Measurements from ENCODE around the gene JAK3.
"Not testable (repeated sequence)": the region's sequence is repeated elsewhere in the genome, so short reads cannot be mapped to it uniquely, and the experiment has no call there.

JAK3 gene

GRCh38 chr19:17847538-17848366 lies at the start of gene JAK3:
Gene JAK3, minus strand, starts transcription at chr19:17847982. Its CDS starts 3,565 bp downstream, at chr19:17844417.
- DNase-seq: no peak

DNA sequence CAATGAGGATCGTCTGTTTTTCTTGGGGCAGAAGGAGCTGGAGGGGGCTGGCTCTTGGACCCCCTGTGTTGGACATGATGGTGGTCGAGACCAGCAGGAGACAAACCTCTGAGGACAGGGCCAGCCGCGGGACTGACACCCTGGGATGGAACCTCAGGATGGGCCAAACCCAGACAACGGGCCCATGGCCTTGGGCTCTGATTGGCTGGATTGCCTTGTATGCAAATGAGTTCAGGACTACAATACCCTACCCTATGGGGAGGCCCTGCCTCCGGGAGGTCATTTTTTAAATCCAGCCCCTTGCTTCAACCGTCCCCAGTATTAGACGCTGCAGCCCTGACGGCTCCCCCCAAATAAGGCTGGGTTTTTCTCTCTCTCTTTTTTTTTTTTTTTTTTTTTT lies 46.0 kb upstream of the JAK3 start:
- no peak for DNase-seq

DNA sequence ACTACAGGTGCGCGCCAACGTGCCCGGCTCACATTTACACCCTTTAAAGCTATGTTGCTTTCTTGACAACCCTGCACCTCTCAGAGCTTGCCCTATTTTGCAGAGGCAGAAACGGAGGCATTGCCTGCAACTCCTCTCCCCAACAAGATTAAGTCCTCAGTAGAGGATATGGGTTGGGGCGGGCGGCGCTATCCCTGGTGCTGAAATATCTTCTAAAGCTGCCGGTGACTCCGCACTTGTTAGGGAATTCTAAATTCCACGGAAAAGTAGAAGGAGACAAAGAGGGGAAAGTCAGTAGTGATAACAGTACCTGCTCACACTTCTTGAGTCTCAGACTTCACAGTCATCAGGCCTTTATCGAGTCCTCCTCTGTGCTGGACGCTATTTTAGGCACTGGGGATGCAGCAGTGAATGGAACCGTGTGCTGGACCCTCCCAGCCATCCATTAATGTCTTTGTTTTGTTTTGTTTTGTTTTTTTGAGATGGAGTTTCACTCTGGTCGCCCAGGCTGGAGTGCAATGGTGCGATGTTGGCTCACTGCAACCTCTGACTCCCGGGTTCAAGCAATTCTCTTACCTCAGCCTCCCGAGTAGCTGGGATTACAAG lies 41.9 kb upstream of the JAK3 start:
- no peak for DNase-seq

DNA sequence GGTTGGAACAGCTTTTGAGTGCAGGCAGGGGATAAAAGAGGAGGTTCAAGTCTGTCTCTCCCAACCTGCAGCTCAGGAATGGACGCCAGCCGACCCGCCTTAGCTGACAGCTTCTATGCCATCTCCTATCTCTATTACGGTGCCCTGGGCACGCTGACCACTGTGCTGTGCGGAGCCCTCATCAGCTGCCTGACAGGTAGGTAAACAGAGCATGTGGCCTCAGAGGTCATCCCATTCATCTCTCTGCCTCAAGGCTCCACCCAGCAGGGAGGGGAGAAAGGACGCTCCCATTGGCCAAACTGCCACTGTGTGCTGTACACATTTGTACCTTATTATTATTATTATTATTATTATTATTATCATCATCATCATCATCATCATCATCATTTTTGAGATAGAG lies 40.5 kb upstream of the JAK3 start:
- DNase-seq: no peak

DNA sequence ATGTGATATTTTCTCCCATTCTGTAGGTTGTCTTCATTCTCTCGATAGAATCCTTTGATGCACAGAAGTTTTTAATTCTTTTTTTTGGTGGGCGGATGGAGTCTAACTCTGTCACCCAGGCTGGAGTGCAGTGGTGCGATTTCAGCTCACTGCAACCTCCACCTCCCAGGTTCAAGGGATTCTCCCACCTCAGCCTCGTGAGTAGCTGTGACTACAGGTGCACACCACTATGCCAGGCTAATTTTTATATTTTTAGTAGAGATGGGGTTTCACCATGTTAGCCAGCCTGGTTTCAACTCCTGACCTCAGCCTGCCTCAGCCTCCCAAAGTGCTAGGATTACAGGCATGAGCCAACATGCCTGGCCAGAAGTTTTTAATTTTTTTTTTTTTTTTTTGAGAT lies 39.4 kb upstream of the JAK3 start:
- DNase-seq: not testable (repeated sequence)

GRCh38 chr19:17886515-17886914 lies 38.7 kb upstream of the JAK3 start:
- no peak for DNase-seq

- DNase-seq: no peak
Observed at GRCh38 chr19:17883627-17884410, 36.0 kb upstream of the JAK3 start.

- DNase-seq: no peak
Observed at GRCh38 chr19:17881701-17882100, 33.9 kb upstream of the JAK3 start.

DNA sequence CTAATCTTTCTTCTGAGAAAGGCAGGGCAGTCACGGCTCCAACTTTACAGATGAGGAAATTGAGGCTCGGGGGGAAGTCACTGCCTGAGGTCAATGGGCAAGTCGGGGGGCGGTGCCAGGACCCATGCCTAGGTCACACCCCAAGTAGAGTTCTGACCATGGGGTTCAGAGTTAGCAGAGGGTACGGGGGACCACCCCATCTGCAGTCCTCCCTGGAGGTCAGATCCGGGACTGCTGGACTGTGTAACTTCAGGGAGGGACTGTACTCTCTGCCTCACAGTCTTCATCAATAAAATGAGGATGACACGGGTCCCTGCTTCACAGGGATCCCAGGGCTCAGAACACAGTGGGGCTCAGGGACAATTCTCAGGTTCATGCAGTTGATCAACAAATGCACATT lies 31.7 kb upstream of the JAK3 start:
- no peak for DNase-seq

DNA sequence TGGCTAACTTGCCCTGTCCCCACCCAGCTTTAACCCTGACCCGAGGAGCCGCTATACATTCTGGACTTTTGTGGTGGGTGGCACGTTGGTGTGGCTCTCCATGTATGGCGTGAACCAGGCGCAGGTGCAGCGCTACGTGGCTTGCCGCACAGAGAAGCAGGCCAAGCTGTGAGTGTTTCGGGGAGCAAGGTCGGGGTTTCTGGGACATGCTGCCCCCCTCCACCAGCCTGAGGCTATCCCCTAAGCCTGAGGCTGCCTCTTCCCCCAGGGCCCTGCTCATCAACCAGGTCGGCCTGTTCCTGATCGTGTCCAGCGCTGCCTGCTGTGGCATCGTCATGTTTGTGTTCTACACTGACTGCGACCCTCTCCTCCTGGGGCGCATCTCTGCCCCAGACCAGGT lies 29.9 kb upstream of the JAK3 start:
- no peak for DNase-seq

DNA sequence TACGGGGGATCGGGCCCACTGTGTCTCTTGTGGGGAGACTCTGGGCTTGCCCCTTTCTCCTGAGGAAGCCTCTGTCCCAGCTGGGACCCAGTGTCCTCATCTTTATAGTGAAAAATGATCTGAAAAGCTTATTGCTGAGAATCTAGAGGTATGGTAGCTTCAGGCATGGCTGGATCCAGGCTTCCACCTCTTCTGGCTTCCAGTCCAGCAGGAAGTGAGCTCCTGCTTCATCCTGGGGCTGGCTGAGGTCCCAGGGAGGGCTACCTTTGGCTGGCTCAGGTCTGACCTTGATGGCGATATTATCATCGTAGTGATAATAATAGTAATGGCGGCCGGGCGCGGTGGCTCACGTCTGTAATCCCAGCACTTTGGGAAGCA lies 27.0 kb upstream of the JAK3 start:
- DNase-seq: no peak

DNA sequence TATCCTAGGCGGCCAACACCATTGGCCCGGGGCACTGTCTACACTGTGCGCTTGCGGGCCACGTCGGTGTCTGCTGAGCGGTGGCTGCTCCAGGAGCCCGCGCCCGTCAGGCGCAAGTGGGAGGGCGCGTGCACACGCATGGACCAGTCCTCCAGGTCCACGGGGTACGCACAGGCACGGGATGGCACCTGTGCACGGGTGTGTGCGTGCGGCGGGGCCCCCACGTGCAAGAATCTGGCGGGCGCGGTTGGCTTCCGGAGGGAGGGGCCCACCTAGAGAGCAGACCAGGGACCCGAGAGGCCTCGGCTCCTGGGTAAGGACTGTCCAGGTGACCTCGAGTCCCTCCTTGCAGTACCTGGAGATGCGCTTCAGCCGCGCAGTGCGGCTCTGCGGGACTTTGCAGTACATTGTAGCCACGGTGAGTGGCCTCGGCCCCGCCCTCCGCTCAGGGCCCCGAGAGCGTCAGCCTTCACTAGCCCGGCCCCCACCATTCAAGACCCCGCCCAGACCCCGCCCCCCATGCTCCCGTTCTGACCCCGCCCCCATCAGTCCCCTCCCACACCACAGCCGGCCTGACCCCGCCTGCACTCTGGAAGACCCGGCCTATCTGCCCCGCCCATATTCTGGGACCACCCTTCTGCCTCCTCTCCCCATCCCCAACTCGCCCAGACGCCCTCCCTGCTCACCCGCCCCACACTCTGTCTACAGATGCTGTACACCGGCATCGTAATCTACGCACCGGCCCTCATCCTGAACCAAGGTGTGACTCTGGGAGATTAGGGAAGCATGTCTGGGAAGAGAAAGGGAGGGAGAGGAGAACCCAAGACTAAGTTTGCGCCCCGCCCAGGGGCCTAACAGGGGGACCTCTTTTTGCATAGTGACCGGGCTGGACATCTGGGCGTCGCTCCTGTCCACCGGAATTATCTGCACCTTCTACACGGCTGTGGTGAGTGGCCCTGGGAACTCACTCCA lies 26.3 kb upstream of the JAK3 start:
- DNase-seq: no peak

DNA sequence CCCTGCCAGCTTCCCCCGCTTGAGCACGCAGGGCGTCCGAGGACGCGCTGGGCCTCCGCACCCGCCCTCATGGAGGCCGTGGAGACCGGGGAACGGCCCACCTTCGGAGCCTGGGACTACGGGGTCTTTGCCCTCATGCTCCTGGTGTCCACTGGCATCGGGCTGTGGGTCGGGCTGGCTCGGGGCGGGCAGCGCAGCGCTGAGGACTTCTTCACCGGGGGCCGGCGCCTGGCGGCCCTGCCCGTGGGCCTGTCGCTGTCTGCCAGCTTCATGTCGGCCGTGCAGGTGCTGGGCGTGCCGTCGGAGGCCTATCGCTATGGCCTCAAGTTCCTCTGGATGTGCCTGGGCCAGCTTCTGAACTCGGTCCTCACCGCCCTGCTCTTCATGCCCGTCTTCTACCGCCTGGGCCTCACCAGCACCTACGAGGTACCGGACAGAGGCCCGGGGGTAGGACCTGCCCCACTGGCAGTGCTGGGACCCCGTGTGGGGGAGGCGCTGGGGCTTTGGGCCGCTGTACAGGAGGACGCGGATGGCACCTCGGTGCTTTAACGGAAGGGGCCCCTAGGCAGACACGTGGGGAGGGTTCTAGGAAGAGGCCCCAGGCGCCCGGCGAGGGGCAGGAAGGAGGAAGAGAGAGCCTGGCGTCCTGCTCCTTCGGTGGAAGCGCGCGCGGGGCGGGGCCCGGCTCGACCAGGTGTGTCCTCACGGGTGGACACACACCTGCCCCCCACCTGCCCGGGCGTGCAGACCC lies 24.6 kb upstream of the JAK3 start:
- DNase-seq: no peak

- DNase-seq: no peak
Observed at GRCh38 chr19:17871878-17872250, 24.1 kb upstream of the JAK3 start, which contains the start of gene SLC5A5. Gene SLC5A5, plus strand, starts transcription at chr19:17871945. Its CDS starts 375 bp downstream, at chr19:17872320.

DNA sequence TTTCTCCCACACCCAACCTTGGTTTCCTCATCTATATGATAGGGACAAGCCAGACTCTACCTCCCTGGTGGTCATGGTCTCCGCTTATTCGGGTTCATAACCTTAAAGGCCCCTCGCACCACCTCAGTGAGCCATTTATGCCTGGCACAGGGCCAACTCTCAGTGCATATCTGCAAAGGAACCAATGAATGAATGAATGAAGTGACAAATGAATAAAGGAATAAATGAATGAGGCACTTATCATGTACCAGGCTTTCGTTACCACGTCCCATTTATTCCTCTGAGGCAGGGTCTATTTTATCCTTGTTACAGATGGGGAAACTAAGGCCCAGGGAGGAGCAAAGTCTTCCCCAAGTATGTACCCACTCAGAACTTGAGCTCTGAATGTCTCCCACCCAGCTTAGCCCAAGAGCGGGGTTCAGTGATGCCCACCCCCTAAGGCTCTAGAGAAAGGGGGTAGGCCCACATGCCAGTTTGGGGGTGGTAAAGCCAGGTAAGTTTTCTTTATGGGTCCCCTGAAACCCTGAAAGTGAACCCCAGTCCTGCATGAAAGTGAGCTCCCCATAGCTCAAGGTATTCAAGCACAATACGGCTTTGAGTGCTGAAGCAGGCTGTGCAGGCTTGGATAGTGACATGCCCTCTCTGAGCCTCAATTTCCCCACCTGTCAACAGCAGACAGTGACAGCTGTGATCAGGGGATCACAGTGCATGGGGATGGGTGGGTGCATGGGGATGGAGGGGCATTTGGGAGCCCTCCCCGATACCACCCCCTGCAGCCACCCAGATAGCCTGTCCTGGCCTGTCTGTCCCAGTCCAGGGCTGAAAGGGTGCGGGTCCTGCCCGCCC lies 23.5 kb upstream of the JAK3 start:
- no peak for DNase-seq

- DNase-seq: no peak
Observed at GRCh38 chr19:17869114-17869608, 21.4 kb upstream of the JAK3 start.

DNA sequence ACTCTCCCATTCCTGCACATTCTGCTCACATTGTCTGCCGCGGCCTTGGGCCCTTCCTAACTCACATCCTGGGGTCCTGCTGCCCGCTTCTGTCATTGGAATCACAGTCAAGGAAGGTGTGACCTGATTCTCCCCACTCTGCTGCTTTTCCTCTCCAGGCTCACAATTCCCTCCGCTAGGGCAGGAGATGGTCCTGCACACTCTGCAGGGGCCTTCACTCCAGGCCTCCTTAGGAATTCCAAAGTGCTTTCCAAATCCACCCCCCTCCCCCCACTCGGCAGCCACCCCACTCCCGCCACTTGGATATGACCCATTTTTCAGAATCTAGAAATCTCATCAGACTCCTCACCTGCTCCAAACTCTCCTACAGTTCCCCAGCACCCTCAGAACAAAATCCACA lies 20.9 kb upstream of the JAK3 start:
- DNase-seq: no peak

GRCh38 chr19:17866964-17867486 lies 19.2 kb upstream of the JAK3 start:
- DNase-seq: no peak

GRCh38 chr19:17866312-17866963 lies 18.7 kb upstream of the JAK3 start:
- DNase-seq: no peak

Data from T1000 (cell line).